Right lobe of liver (tissue), 4 donors: Measurements from ENCODE around the gene SLC9A6.

Source experiments
- CTCF ChIP-seq, 4 donors: fragments of 200-600 bp in 3 of 4; fragments of 450-650 bp in 1 of 4; IDR thresholded peaks; one replicate each; pipeline versions ENCODE4 v1.5.1 to v1.8.0; 2016 to 2022; ENCODE audit warnings: antibody characterized with exemption in 4 of 4, mild to moderate bottlenecking in 2 of 4
- POLR2A ChIP-seq: fragments of 450-650 bp; IDR thresholded peaks from one replicate; pipeline ENCODE4 v1.6.1; 2017; ENCODE audit warnings: antibody characterized with exemption, mild to moderate bottlenecking
- donor health status: DM: no; HTN: no; CAD: no.
- donor health status: DM: no; HTN: no; CAD: no.
- donor health status: DM: no; HTN: yes; CAD: no.

- TF ChIP-seq CTCF (IDR thresholded peaks at IDR 0.05) (no peak), POLR2A (no peak)
These were observed 61.2 kb downstream of the SLC9A6 start for GRCh38 chrX:136046295-136047015.
